Measurements from ENCODE around the gene NTN4. TPM values are rescaled to one million over a fixed set of nuclear protein-coding genes. Genes with fewer than 3 reads are reported as not detected.
"Not testable (repeated sequence)": the region's sequence is repeated elsewhere in the genome, so short reads cannot be mapped to it uniquely, and the experiment has no call there.

Gene NTN4
- polyA plus RNA-seq, 10 donors = 32.6 to 56.8 (median 46.3) TPM

DNA sequence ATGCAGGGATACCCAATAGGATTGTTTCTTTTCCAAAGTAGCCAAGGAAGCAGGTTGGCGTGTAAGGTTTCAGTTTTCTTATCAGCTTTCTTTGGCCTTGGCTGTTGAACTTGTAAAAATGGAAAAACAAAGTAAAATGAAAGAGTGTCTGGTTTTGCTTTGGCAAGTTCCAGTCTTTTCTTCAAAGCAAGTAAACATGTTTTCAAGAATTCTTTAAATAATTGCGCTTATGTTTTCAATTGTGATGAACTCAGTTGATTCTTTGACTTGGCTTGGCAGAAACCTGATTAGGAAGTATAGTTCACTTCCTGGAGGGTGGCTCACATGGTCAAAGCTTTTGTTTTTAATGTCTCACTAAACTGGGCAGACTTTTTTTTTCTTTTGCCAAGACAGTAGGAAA lies 127.0 kb downstream of the NTN4 start:
- no peak for DNase-seq

DNA sequence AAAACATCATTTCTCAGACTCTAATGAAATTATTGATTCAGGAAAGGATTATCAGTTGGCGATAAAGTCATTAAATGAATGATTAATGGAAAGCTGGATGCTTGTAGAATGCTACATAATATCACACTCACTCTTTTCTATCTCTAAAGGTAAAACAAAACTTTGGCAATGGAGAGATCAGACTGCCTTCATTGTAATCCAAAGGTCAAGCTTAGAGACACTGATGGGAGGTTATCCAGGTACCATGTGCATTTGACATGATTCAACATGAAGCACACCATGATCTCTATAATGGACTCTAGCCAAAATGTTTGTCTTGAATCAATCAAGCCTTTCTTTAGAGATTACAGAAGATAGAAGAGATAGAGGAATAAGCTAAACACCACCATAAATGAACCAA lies 129.2 kb downstream of the NTN4 start:
- DNase-seq = no peak

DNA sequence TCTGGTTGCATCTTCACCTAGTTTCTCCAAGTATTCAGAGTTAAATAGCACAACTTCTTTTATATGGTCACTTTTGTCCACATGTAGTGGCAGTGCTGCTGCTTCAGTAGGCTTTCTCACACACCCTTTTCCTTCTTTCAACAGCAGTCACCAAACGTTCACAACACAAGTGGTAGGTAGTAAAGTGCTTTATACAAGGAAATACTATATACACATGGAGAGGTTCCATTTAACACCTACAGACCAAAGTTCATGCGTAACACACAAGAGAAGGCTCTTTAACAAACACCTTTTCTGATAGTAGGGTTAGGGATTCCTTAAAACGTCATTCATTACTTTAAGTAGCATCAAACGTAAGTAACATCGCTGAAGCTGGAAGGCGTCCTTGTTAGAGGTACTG lies 132.2 kb downstream of the NTN4 start:
- DNase-seq = no peak

DNA sequence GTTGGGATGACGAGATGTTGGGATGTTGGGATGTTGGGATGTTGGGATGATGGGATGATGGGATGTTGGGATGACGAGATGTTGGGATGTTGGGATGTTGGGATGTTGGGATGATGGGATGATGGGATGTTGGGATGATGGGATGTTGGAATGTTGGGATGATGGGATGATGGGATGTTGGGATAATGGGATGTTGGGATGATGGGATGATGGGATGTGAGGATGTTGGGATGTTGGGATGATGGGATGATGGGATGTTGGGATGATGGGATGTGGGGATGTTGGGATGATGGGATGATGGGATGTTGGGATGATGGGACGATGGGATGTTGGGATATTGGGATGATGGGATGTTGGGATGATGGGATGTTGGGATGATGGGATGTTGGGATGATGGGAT lies 135.9 kb downstream of the NTN4 start:
- DNase-seq = not testable (repeated sequence)

DNA sequence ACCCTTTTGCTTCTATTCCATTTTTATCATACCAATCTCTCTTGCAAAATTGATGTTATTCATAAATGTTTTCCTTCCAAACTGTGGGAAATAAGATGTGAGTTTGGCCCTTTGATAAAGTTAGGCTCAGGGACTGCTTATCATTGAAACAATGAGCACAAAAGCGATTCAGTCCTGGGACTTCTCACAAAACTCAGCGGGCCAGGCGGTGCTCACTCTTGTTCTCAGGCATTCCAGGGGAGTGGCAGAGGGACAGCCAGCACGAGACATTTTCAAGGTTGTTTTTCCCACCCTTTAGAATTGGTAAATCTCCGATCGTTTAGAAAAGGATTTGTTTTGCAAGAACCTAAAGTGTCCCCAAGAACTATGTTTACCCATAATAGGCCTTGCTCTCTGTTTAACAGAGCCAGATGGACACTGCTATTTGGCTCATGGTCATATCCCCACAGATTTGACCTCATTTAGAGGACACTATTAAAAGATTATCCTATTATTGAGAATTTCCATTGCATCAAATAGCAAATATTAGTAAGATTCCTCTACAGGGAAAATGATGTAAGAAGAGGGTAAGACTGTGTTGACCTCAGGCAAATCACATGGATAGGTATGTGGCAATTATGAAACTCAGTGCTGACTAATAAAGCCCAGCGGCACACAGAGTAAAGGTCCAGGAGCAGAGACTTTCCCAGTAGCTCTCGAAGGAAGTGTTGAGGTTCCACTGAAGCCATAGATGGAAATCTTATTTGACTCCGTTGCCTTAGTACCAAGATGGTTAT lies 136.6 kb downstream of the NTN4 start:
- DNase-seq = peak in 1 of 3 donors; percentile 33

DNA sequence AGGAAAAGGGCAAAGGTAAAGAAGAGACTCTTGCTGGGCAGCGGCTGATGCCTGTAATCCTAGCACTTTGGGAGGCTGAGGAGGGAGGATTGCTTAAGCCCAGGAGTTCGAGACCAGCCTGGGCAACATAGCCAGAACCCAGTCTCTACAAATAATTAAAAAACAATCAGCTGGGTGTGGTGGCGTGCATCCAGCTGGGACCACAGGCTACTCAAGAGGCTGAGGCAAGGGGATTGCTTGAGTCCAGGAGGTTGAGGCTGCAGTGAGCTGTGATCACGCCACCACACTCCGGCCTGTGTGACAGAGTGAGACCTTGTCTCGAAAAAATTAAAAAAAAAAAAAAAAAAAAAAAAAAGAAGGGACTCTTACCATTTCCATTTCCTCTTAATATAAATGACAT lies 138.9 kb downstream of the NTN4 start:
- DNase-seq = no peak

DNA sequence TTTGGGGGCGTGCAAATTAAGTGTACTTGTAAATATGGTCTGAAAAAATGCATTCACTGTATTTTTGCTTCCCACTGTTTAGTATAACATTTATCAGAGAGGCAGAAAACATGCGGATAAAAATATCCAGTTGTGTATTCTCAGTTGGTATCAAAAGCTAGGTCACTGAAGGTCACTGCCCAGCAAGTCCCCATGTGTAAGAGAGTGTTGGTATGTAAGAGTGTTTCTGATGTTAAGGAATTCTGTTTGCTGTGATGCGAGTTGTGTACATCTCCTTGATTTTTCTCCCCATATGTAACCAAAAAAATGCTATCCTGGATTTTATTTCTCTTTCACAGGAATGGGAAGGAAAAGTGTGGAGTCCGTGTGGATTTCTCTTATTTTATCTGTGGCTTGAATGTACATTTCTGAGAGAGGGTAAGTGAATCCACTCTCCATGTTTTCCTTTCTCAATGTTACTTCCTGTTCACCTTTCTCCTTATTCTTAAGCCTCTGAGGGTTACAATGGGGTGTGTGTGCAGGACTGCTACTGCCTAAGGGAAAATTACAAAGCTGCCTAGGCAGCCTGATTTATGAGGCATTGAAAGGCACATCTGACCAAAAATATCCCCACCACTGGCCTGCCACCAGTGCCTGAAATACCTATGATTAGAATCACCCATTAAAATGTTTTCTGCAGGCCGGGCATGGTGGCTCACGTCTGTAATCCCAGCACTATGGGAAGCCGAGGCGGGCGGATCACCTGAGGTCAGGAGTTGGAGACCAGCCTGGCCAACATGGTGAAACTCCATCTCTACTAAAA lies 141.4 kb downstream of the NTN4 start:
- DNase-seq = peak in 1 of 3 donors; percentile 17

DNA sequence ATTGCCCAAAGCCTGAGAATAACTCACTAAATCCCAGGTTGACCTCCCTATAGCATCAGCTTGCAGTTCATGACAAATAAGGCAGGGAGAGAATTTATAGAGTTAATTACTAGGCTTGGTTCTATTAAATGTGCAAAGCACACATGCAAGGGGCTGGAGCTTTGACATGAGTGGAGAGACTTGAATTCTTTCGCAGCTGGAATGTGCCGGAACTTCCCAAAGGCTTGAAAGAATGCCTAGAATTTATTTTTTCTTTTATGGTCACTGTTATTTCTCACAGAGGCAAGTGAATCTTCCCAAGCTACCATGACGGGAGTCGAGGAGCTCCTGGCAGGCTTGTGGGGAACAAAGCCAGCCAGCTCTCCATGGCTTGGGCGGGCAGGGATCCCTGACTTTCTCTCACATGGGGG lies 143.8 kb downstream of the NTN4 start:
- peak; percentile 72 to 88 (median 75) for DNase-seq

DNA sequence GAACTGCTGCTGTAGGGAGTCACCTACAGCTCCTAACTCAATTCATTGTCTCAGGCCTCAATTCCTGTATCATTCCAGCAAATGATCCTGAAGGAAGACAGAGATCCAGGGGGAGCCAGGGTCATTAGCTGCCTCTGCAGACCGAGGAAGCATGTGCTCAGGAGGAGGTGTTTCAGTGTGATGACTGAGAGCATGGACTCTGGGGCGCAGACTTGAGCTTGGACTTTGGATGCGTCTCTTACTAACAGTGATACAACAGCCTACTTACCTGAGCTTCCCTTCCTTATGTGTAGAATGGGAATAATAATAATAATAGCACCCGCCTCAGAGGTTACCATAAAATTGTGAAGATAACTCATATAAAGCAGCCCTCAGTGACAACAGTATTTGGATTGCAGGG lies 147.3 kb downstream of the NTN4 start:
- DNase-seq = no peak

DNA sequence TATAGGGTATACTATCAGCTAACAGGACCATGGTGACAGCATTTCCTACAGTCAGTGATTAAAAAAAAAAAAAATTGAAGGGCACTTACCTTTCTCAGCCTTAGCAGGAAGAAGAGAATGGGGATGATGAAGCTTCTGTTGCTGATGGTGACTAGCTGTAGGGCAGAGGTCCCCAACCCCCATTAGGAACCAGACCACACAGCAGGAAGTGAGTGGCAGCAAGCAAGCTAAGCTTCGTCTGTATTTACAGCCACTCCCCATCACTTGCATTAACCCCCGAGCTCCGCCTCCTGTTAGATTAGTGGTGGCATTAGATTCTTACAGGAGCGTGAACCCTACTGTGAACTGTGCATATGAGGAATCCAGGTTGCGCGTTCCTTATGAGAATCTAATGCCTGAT lies 148.0 kb downstream of the NTN4 start:
- DNase-seq = no peak

DNA sequence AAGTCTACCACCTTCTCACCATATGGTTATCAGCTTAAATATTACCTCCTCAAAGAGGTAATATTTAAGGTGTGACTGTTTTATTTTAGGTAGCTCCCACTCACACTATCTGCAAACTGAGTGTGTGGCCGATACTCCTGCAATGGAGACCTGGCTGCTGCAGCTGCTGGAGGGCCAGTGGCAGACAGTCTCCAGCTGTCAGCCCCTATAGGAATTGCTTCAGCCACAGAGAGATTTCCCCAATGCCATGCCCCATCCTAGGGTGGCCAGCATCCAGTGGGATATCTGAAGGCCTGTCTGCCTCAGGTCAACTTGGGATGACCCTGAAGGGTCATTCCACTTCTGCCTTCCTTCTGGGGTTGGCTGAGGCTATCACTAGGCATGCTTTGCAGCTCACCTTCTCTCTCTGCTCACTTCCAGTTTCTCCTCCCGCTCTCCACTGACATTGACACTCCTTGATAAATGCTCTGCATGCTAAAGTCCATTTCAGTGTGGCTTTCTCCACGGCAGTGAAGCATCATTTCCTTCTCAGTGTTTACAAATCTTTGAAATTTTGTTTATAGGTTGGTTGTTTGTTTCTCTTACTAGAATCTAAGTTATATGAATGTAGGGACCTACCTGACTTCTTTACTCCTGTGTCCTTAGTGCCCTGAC lies 149.1 kb downstream of the NTN4 start:
- no peak for DNase-seq

DNA sequence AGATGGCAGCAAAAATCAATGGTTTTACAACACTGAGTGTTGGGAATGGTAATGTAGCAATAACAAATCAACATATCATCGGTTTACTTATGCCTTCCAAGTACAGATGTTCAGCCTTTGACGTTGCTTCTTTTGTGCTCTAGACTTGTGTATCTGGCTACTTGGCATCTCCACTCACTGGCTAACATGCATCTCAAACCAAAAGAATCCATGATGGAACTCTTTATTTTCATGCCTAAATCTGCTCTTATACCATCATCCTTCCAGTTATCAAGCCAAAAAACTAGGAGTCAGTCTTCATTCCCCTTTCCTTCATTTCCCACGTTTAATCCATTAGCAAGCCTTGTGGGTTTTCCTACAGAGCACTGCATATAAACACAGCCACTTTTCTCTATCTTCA lies 150.0 kb downstream of the NTN4 start:
- DNase-seq = no peak

DNA sequence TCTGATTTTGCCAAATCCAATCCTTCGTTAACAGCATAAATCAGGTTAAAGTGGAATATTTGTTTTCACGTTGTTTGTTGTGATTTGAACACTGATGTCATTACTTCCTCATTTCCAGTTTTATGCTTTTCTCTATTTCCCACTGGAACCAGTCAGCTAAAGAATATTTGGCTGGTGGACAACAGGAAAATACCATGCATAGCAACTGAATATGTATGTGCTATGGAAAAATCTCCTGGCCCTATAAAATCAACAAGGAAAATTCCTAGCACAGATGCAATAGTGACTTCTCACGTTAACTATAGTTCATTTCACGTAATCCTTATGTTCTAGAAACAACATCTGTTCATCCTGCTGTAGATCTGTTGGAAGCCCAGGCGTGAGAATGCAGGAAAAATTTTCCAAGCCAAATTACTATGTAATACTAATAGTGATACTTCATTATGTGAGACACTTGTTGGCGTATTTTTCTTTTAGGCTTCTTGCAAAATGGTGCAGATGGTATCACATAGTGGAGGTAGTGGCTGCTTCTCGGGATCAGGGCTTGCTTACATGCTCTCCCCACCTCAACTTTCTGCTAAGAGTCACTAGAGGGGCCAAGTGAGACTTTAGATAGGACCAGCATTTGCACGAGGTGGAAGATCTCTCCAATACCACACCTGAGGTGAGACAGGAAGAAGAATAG lies 153.0 kb downstream of the NTN4 start:
- DNase-seq = peak; percentile 87 to 92 (median 89)

DNA sequence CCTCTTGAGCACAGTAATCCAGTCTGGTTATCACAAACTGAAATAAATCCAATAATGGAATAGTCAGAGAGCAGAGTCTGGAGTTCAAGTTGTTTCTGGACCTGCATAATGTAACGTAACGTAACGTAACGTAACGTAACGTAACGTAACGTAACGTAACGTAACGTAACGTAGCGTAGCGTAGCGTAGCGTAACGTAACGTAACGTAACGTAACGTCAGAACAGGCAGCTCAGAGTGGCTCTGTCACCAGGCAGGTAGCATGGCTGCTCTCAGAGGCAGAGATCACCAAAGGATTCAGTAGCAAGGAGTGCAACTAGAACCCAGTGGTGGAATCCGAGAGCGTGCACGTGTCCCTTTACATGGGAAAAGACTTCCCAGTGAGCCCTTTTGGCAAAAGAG lies 153.6 kb downstream of the NTN4 start:
- DNase-seq = no peak

DNA sequence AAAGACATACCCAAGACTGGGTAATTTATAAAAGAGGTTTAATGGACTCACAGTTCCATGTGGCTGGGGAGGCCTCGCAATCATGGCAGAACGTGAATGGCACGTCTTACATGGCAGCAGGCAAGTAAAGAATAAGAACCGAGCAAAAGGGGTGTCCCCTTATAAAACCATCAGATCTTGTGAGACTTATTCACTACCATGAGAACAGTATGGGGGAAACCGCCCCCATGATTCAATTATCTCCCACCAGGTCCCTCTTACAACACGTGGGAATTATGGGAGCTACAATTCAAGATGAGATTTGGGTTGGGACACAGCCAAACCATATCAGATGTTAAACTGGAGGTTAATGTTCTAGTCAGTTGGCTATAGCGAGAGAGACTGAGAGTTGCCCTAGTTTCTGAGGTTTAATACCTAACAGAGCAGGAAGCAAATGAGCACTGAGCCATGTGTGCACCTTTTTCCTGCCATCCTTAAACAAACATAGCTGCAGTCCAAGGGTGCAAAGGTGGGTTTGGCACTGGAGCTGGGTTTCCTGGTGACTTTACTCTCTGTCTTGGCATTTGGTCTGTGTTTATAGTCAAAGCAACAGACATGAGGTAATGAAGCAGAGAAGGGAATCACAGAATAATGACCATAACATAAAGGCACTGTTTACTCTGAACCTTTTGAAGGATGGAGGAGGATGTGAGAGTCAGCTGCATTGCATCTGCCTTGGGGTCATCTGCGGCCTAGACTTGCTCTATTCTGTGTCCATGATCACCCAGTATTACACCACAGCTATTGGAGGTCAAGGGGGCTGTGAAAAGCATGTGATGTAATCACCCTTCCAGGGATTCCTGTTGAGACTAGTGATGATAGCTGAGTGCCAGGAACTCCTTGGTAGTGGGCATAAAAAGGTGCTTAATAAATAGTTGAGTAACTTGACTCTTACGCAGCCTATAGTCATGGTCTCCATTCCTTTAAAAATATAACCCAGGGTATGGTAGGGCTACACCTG lies 155.6 kb downstream of the NTN4 start:
- DNase-seq = no peak

DNA sequence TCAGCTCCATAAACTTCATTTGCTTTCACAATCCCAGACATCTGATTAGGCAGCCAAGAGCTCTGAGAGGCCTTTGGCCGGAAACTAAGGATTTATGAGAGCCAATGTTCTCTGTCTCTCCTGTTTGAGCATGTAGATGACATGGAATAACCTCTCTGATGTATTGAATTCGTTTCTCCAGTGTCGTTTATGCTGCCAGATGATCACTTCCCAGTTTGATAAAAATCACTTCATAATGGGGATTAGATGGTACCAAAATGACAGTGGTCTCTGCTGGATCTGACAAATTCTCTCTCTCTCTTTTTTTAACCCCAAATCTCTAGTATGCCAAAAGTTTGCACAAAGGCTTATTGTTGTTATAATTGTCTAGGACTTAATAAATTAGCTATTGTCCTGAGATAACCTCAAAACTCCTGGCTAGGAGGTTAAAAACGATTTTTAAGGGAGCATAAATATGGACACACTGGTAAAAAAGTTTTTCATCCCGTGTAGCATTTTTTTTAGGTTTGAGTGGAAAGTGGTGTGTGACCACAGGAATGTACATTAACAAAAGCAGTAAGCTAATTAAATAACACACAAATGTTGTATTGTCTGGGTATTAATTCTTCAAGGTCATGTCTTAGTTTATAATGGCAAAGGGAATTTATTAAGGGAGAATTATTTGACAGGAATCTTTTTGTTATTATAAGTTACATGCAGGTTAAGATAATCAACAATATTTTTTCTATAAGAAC lies 156.7 kb downstream of the NTN4 start:
- peak in 2 of 3 donors; percentile 65 to 78 for DNase-seq

DNA sequence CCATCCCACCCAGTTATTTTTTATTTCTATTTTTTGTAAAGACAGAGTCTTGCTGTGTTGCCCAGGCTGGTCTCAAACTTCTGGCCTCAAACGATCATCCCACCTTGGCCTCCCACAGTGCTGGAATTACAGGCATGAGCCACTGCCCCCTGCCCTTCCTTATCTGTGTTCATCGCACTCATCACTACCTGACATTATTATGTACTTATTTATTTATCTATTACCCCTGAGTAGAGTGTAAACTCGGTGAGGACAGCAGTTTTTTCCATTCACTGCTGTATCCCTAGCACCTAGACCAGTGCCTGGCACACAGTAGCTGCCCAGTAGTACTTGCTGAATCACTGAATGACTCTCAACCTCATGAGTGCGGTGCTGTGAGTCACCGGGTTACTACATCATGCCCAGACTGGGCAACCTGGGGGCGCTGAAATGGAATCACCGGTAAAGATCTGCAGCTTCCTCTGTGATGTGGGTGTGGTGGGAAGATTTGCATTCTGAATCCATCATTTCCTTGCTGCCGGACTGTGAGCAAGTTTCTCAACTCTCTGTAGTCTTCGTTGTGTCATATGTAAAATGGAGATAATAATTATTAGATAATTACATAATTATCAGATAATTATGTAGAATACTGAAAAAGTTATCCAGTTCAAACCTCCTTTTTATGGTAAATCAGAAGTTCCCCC lies 157.4 kb downstream of the NTN4 start:
- DNase-seq = no peak

DNA sequence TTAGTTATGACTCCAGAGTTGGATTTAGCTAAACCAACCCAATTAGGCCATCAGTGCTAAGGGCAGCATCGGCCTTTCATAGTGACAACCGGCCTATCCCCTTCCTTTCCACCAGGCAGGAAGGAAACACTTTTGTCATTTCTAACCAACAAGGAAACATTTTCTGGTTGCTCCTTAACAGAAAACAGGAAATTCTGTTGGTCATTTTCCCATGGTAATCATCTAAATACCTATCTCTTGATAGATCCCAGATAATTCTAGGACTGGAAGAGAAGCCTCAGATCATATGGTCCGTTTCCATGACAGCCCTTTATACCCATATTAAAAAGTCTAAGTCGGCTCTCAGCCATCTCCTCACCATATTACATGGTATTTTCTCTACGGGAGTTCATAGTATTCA lies 160.1 kb downstream of the NTN4 start:
- no peak for DNase-seq

DNA sequence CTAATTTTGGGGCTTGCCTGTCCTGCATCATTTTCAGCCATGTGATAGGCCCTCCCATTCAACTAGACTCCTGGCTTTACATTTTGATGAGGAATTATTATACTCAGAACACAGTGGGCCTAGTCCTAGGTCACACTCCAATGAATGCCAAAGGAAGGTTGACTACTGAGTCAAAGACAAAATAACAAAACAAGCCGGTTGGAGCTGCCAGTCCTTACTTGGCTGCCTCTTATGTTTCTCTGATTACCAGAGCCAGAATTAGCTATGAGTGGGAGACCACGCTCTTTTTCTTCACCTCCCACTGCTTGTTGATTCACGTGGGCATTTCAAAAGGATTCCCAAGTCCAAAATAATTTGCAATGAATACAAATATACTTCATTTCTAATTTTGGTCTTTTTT lies 161.2 kb downstream of the NTN4 start:
- no peak for DNase-seq

DNA sequence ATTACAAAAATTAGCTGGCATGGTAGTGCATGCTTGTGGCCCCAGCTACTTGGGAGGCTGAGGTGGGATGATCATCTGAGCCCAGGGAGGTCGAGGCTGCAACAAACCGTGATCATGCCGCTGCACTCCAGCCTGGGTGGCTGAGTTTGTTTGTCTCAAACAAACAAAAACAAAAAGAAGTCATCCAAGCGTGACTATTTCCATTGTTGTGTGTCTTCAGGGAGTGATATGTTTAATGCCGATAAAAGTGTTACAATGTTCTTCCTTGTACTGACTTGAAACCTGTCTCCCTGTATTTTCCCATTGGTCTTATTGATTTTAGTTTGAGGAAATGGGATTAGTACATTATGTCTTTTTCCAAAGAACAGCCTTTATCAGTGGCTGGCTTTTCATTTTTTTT lies 163.7 kb downstream of the NTN4 start:
- DNase-seq = no peak
